ENCODE data around the gene EDEM2.
A peak's percentile ranks its signal among the peaks of the same experiment; 100 is the strongest.
"Not testable (repeated sequence)": the region's sequence is repeated elsewhere in the genome, so short reads cannot be mapped to it uniquely, and the experiment has no call there.

Gene EDEM2

GRCh38 chr20:35171753-35172433 is 24.8 kb upstream of the EDEM2 start, which contains the start of gene PROCR:
Gene PROCR (plus strand): TSS chr20:35172072. CDS start chr20:35172155, 83 bp downstream.
- DNase-seq (ENCODE audit: low read depth, low spot score): no peak
- no peak within 1 kb of the TSS for H3K4me3 ChIP-seq (ENCODE audit: low read length)

GRCh38 chr20:35171438-35171752 is 24.3 kb upstream of the EDEM2 start:
- no peak overlapping the region for H3K4me3 ChIP-seq (ENCODE audit: low read length)
- no peak for DNase-seq (ENCODE audit: low read depth, low spot score)

GRCh38 chr20:35168701-35169409 is 21.7 kb upstream of the EDEM2 start:
- not testable (repeated sequence) for DNase-seq (ENCODE audit: low read depth, low spot score); H3K4me3 ChIP-seq (ENCODE audit: low read length)

- H3K4me3 ChIP-seq (ENCODE audit: low read length): no peak overlapping the region
- DNase-seq (ENCODE audit: low read depth, low spot score): no peak
These were observed 20.7 kb upstream of the EDEM2 start for GRCh38 chr20:35167787-35168186.

GRCh38 chr20:35166242-35166830 is 19.2 kb upstream of the EDEM2 start:
- DNase-seq (ENCODE audit: low read depth, low spot score): peak; percentile 14
- no peak overlapping the region for H3K4me3 ChIP-seq (ENCODE audit: low read length)

GRCh38 chr20:35165221-35166185 is 18.4 kb upstream of the EDEM2 start:
- no peak for DNase-seq (ENCODE audit: low read depth, low spot score)
- no peak overlapping the region for H3K4me3 ChIP-seq (ENCODE audit: low read length)

GRCh38 chr20:35164531-35164930 is 17.4 kb upstream of the EDEM2 start:
- not testable (repeated sequence) for H3K4me3 ChIP-seq (ENCODE audit: low read length); DNase-seq (ENCODE audit: low read depth, low spot score)

- not testable (repeated sequence) for H3K4me3 ChIP-seq (ENCODE audit: low read length); DNase-seq (ENCODE audit: low read depth, low spot score)
These were observed 13.2 kb upstream of the EDEM2 start for GRCh38 chr20:35160341-35160740.

GRCh38 chr20:35156978-35157377 is 9.8 kb upstream of the EDEM2 start:
- DNase-seq (ENCODE audit: low read depth, low spot score): no peak
- no peak overlapping the region for H3K4me3 ChIP-seq (ENCODE audit: low read length)

- no peak for DNase-seq (ENCODE audit: low read depth, low spot score)
- no peak overlapping the region for H3K4me3 ChIP-seq (ENCODE audit: low read length)
These were observed 8.8 kb upstream of the EDEM2 start for GRCh38 chr20:35155936-35156335.

- DNase-seq (ENCODE audit: low read depth, low spot score): no peak
- no peak overlapping the region for H3K4me3 ChIP-seq (ENCODE audit: low read length)
These were observed 4.6 kb upstream of the EDEM2 start for GRCh38 chr20:35151736-35152135.

GRCh38 chr20:35150846-35151579 is 3.9 kb upstream of the EDEM2 start:
- DNase-seq (ENCODE audit: low read depth, low spot score): no peak
- no peak overlapping the region for H3K4me3 ChIP-seq (ENCODE audit: low read length)

GRCh38 chr20:35147575-35148071 is 487 bp upstream of the EDEM2 start:
- not testable (repeated sequence) for DNase-seq (ENCODE audit: low read depth, low spot score)
- peak overlapping the region; percentile 97 for H3K4me3 ChIP-seq (ENCODE audit: low read length)

GRCh38 chr20:35146299-35146919 is 727 bp downstream of the EDEM2 start:
- no peak for DNase-seq (ENCODE audit: low read depth, low spot score)

GRCh38 chr20:35145141-35145564 is 2.0 kb downstream of the EDEM2 start:
- H3K4me3 ChIP-seq (ENCODE audit: low read length): no peak overlapping the region
- DNase-seq (ENCODE audit: low read depth, low spot score): peak; percentile 42

More at GRCh38 chr20:35146299-35146919, 727 bp downstream of the EDEM2 start:
- H3K4me3 ChIP-seq (ENCODE audit: low read length): peak overlapping the region; percentile 97

GRCh38 chr20:35144694-35145093 is 2.4 kb downstream of the EDEM2 start:
- no peak for DNase-seq (ENCODE audit: low read depth, low spot score)
- H3K4me3 ChIP-seq (ENCODE audit: low read length): no peak overlapping the region

- no peak for DNase-seq (ENCODE audit: low read depth, low spot score)
- no peak overlapping the region for H3K4me3 ChIP-seq (ENCODE audit: low read length)
These were observed 11.1 kb downstream of the EDEM2 start for GRCh38 chr20:35135867-35136586.
